ENCODE results near the gene KCNQ1. TPM values are rescaled to one million over a fixed set of nuclear protein-coding genes. Genes with fewer than 3 reads are reported as not detected.

Gene KCNQ1
- total and polyA plus RNA-seq, 9 of the 15 experiments (the other 6 are each of a cell fraction or from before 2014, with no cell fraction given): 0.44 TPM; not detected in 8

DNA sequence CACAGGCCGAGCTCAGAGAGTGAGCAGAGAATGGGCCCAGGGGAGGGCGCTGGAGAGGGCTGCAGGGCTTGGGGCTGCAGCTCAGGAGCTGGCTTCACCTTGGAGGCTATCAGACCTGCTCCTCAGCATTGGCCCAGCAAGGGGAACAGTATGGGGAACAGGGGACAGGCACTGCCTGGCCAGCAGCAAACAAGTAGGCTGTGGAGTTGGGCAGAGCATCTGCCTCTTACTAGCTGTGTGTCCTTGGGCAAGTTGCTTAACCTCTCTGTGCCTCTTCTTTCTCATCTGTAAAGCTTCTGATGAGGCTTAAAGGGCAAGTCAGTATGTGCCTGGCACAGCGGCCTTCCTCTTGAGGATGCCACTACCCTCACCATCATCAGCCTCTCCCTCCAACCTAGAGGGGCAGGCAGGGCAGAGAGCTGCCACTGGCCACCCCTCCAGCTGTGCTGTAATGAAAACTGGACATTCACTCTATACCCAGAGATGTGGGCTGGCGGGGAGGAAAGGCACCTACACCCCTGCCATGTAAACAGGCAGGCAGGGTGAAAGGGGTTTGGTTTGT lies 448.2 kb downstream of the KCNQ1 start (continued):
- TF ChIP-seq SMC3 (conservative IDR thresholded peaks at IDR 0.05; ENCODE audit: insufficient read depth, low read depth, low read length): 0 out of 2 replicates have a peak, but pooled peaks have one; percentile 14
- TF ChIP-seq KLF13 (tag; IDR thresholded peaks at IDR 0.05; ENCODE audit: borderline replicate concordance, low read depth): no peak
- peak; percentile 21 for TF ChIP-seq DACH1 (IDR thresholded peaks at IDR 0.05; ENCODE audit: partially characterized antibody)
- TF ChIP-seq HDAC3 (IDR thresholded peaks at IDR 0.05; ENCODE audit: borderline replicate concordance, partially characterized antibody): no peak
- TF ChIP-seq RCOR1 (IDR thresholded peaks at IDR 0.05; ENCODE audit: borderline replicate concordance in 1 of 2, low read depth in 2 of 2, low read length in 2 of 2): peak in 1 of 2 experiments; percentile 66; a peak in 1 of 4 replicates
- TF ChIP-seq CBX1 (IDR thresholded peaks at IDR 0.05; ENCODE audit: low read depth): peak; percentile 53; the same call in 1 of the 2 replicates
- 0 out of 2 replicates have a peak, but pooled peaks have one; percentile 4 for TF ChIP-seq GATAD2A (IDR thresholded peaks at IDR 0.05)
- peak; percentile 89 for TF ChIP-seq PTBP1 (IDR thresholded peaks at IDR 0.05; ENCODE audit: low read depth, low read length)
- peak; percentile 24 for TF ChIP-seq CHD4 (IDR thresholded peaks at IDR 0.05; ENCODE audit: insufficient read depth, insufficient replicate concordance, low read depth, low read length, poor library complexity, severe bottlenecking)
- TF ChIP-seq LARP7 (IDR thresholded peaks at IDR 0.05): no peak
- peak; percentile 97 for TF ChIP-seq BCOR (IDR thresholded peaks at IDR 0.05)
- no peak for TF ChIP-seq POLR2G (IDR thresholded peaks at IDR 0.05; ENCODE audit: low read depth, low read length)
- no peak for TF ChIP-seq SREBF1 (IDR thresholded peaks at IDR 0.05; ENCODE audit: borderline replicate concordance, low read depth, low read length)
- TF ChIP-seq, protein P1, sequence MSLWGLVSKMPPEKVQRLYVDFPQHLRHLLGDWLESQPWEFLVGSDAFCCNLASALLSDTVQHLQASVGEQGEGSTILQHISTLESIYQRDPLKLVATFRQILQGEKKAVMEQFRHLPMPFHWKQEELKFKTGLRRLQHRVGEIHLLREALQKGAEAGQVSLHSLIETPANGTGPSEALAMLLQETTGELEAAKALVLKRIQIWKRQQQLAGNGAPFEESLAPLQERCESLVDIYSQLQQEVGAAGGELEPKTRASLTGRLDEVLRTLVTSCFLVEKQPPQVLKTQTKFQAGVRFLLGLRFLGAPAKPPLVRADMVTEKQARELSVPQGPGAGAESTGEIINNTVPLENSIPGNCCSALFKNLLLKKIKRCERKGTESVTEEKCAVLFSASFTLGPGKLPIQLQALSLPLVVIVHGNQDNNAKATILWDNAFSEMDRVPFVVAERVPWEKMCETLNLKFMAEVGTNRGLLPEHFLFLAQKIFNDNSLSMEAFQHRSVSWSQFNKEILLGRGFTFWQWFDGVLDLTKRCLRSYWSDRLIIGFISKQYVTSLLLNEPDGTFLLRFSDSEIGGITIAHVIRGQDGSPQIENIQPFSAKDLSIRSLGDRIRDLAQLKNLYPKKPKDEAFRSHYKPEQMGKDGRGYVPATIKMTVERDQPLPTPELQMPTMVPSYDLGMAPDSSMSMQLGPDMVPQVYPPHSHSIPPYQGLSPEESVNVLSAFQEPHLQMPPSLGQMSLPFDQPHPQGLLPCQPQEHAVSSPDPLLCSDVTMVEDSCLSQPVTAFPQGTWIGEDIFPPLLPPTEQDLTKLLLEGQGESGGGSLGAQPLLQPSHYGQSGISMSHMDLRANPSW (CRISPR knock-in tag; IDR thresholded peaks at IDR 0.05): no peak
- TF ChIP-seq, protein P2, sequence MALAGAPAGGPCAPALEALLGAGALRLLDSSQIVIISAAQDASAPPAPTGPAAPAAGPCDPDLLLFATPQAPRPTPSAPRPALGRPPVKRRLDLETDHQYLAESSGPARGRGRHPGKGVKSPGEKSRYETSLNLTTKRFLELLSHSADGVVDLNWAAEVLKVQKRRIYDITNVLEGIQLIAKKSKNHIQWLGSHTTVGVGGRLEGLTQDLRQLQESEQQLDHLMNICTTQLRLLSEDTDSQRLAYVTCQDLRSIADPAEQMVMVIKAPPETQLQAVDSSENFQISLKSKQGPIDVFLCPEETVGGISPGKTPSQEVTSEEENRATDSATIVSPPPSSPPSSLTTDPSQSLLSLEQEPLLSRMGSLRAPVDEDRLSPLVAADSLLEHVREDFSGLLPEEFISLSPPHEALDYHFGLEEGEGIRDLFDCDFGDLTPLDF (CRISPR knock-in tag; IDR thresholded peaks at IDR 0.05): no peak
- TF ChIP-seq RBM25 (IDR thresholded peaks at IDR 0.05; ENCODE audit: low read depth, low read length, severe bottlenecking): peak; percentile 94
- no peak for TF ChIP-seq CAMTA2 (CRISPR knock-in tag; conservative IDR thresholded peaks at IDR 0.05)
- TF ChIP-seq, protein P3, sequence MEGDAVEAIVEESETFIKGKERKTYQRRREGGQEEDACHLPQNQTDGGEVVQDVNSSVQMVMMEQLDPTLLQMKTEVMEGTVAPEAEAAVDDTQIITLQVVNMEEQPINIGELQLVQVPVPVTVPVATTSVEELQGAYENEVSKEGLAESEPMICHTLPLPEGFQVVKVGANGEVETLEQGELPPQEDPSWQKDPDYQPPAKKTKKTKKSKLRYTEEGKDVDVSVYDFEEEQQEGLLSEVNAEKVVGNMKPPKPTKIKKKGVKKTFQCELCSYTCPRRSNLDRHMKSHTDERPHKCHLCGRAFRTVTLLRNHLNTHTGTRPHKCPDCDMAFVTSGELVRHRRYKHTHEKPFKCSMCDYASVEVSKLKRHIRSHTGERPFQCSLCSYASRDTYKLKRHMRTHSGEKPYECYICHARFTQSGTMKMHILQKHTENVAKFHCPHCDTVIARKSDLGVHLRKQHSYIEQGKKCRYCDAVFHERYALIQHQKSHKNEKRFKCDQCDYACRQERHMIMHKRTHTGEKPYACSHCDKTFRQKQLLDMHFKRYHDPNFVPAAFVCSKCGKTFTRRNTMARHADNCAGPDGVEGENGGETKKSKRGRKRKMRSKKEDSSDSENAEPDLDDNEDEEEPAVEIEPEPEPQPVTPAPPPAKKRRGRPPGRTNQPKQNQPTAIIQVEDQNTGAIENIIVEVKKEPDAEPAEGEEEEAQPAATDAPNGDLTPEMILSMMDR (IDR thresholded peaks at IDR 0.05 in 2 of 3, conservative IDR thresholded peaks at IDR 0.05 in 1 of 3; ENCODE audit: insufficient read depth in 2 of 3, low read depth in 1 of 3, low read length in 3 of 3): peak; percentile 54 to 71 (median 69)
- TF ChIP-seq FOXP1 (CRISPR knock-in tag; IDR thresholded peaks at IDR 0.05): no peak; the same call in 1 of the 2 replicates
- TF ChIP-seq, protein P4, sequence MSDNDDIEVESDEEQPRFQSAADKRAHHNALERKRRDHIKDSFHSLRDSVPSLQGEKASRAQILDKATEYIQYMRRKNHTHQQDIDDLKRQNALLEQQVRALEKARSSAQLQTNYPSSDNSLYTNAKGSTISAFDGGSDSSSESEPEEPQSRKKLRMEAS (CRISPR knock-in tag; IDR thresholded peaks at IDR 0.05): peak; percentile 2; the same call in 1 of the 2 replicates
- TF ChIP-seq MAZ (CRISPR knock-in tag; conservative IDR thresholded peaks at IDR 0.05 in 1 of 2, IDR thresholded peaks at IDR 0.05 in 1 of 2): 0 out of 4 replicates have a peak, but pooled peaks of 1 of the 2 experiments have one; percentile 35
- TF ChIP-seq RUNX1 (IDR thresholded peaks at IDR 0.05; ENCODE audit: low read depth): no peak
- peak; percentile 64 for TF ChIP-seq STAG1 (CRISPR knock-in tag; IDR thresholded peaks at IDR 0.05; ENCODE audit: borderline replicate concordance)
